Muscle layer of duodenum (tissue), 2 donors: ENCODE data around the gene ABHD10.
"Not testable (repeated sequence)": the region's sequence is repeated elsewhere in the genome, so short reads cannot be mapped to it uniquely, and the experiment has no call there.

Experiments
- H3K27ac ChIP-seq: one replicate; pipeline ENCODE4 v1.7.0; 2013; ENCODE audit warnings: mild to moderate bottlenecking, low read length
- H3K27me3 ChIP-seq: one replicate; pipeline ENCODE4 v1.7.0; 2013; ENCODE audit warnings: low read depth, mild to moderate bottlenecking, control low read depth, low read length
- H3K36me3 ChIP-seq, 2 donors: one replicate each; pipeline ENCODE4 v1.7.0; 2013; ENCODE audit warnings: low read length in 2 of 2, control low read depth in 1 of 2, mild to moderate bottlenecking in 1 of 2; ENCODE audit not compliant: insufficient read depth in 2 of 2, control insufficient read depth in 1 of 2
- H3K4me1 ChIP-seq, 2 donors: one replicate each; pipeline ENCODE4 v1.7.0; 2013; ENCODE audit warnings: low read length in 2 of 2, mild to moderate bottlenecking in 2 of 2, control low read depth in 1 of 2, moderate library complexity in 1 of 2; ENCODE audit not compliant: insufficient read depth in 2 of 2, control insufficient read depth in 1 of 2
- H3K4me3 ChIP-seq, 2 donors: one replicate each; pipeline ENCODE4 v1.7.0; 2013; ENCODE audit warnings: low read length in 2 of 2, low read depth in 1 of 2, mild to moderate bottlenecking in 1 of 2
- H3K9me3 ChIP-seq, 2 donors: one replicate each; pipeline ENCODE4 v1.7.0; 2013; ENCODE audit warnings: low read length in 2 of 2, control low read depth in 1 of 2, mild to moderate bottlenecking in 1 of 2; ENCODE audit not compliant: control insufficient read depth in 1 of 2
- donor health status: healthy.

Gene ABHD10

DNA sequence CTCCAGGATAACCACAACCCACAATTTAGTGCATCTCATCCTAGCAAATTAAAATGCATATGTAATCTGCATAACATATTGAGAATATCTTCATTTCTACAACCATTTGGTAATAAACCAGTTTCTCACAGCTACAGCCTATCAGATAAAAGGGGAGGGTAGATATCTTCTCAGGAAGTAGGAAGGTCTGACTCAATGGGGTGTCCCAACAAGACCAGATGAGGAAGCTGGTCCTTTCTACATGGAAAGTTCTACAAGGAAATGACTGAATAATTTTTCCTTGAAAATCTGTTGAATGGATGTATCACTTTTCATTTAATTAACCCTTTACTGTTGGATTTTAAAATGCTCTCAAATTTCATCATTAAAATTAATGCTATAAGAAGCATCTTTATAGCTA, 38.3 kb downstream of the ABHD10 start:
- Histone ChIP-seq H3K9me3 (no peaks in the 10 kb centered on the region), H3K36me3 (no peaks in the 10 kb centered on the region), H3K27ac (no peak overlapping the region), H3K4me1 (peaks cover 0 to 8% of the 10 kb centered on the region in 2 donors), H3K4me3 (no peak overlapping the region), H3K27me3 (no peaks in the 10 kb centered on the region)

GRCh38 chr3:112018712-112019111, 39.9 kb downstream of the ABHD10 start:
- no peaks in the 10 kb centered on the region for H3K4me1 ChIP-seq
- no peak overlapping the region for H3K27ac ChIP-seq
- H3K9me3 ChIP-seq = no peaks in the 10 kb centered on the region
- no peaks in the 10 kb centered on the region for H3K36me3 ChIP-seq
- no peaks in the 10 kb centered on the region for H3K27me3 ChIP-seq
- H3K4me3 ChIP-seq = no peak overlapping the region

- Histone ChIP-seq H3K4me3 (no peak overlapping the region), H3K27me3 (no peaks in the 10 kb centered on the region), H3K4me1 (no peaks in the 10 kb centered on the region), H3K9me3 (no peaks in the 10 kb centered on the region), H3K27ac (no peak overlapping the region), H3K36me3 (no peaks in the 10 kb centered on the region)
Measured at GRCh38 chr3:112019716-112020115, 40.9 kb downstream of the ABHD10 start.

- Histone ChIP-seq H3K9me3 (no peaks in the 10 kb centered on the region), H3K4me3 (no peak overlapping the region), H3K4me1 (no peaks in the 10 kb centered on the region), H3K27ac (no peak overlapping the region), H3K36me3 (no peaks in the 10 kb centered on the region), H3K27me3 (no peaks in the 10 kb centered on the region)
Measured at GRCh38 chr3:112020674-112021085, 41.9 kb downstream of the ABHD10 start.

- H3K27ac ChIP-seq = no peak overlapping the region
- no peaks in the 10 kb centered on the region for H3K36me3 ChIP-seq
- H3K27me3 ChIP-seq = no peaks in the 10 kb centered on the region
- H3K9me3 ChIP-seq = no peaks in the 10 kb centered on the region
- H3K4me3 ChIP-seq = no peak overlapping the region
- H3K4me1 ChIP-seq = no peaks in the 10 kb centered on the region
Measured at GRCh38 chr3:112027142-112027541, 48.3 kb downstream of the ABHD10 start.

DNA sequence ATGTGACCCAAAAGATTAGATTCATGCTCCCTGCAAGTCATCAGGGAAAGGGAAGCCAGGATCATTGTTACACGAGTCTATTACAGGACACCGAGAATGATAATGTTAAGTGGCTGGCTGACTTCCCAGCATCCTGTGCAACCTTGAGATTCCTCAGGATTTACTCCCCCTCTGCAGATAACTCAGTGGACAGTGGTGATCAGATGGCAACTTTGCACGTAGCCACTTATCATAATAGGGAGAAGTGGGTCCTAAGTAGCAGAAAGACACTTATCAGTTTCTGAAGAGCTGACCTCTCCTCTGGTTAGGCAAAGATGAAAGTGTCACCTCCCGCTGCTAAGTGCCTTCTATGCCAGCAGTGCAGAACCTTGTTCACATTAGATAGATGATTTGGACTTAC, 49.0 kb downstream of the ABHD10 start:
- Histone ChIP-seq H3K36me3 (no peaks in the 10 kb centered on the region), H3K9me3 (no peaks in the 10 kb centered on the region), H3K4me1 (no peaks in the 10 kb centered on the region), H3K27me3 (no peaks in the 10 kb centered on the region), H3K27ac (no peak overlapping the region), H3K4me3 (no peak overlapping the region)

DNA sequence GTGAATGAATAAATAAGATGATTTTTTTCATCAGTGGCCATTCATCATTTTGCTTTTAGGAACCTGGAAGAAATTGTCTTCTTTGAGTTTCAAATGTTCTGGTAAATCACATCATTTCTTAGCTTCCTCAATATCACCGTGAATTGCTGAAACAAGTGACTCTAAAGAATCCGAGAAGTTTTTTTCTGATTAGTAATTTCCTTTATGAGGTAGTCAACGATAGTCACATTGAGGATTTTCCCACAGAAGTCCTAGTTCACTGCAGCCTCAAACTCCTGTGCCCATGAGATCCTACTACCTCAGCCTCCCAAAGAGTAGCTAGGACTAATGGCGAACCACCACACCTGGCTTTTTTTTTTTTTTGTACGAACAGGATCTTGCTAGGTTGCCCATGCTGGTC, 52.1 kb downstream of the ABHD10 start:
- H3K27ac ChIP-seq = no peak overlapping the region
- no peaks in the 10 kb centered on the region for H3K36me3 ChIP-seq
- H3K9me3 ChIP-seq = no peaks in the 10 kb centered on the region
- no peak overlapping the region for H3K4me3 ChIP-seq
- no peaks in the 10 kb centered on the region for H3K27me3 ChIP-seq
- no peaks in the 10 kb centered on the region for H3K4me1 ChIP-seq

GRCh38 chr3:112032098-112032731, 53.4 kb downstream of the ABHD10 start:
- Histone ChIP-seq H3K4me3 (no peak overlapping the region), H3K36me3 (no peaks in the 10 kb centered on the region), H3K27me3 (no peaks in the 10 kb centered on the region), H3K9me3 (peaks cover 0 to under 1% of the 10 kb centered on the region in 2 donors), H3K4me1 (no peaks in the 10 kb centered on the region), H3K27ac (no peak overlapping the region)

DNA sequence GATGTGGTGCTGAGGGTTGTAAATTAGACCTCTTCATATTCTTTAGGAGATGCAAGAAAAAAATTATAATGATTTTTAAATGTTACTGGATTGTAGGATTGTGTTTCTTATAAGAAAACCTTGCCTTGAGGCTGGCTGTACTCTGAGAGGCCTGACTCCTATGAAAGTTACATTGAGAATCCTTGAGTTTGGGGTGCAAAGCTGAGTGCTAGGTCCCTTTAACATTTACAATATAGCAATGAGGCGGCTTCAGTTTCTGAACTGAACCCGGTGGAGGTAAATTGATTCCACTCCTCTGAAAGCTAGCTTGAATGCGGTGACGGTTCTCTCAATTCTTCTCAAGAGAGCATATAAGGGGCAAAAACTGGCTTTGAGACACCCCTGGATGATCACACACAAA, 55.6 kb downstream of the ABHD10 start, which contains the start of gene TMPRSS7:
Gene TMPRSS7, plus strand, starts transcription at position 301 of the 400 bp plus-strand sequence. CDS start 110 bp downstream, outside the sequence.
- Histone ChIP-seq H3K27me3 (no peaks in the 10 kb centered on the region), H3K27ac (no peak within 1 kb of the TSS), H3K36me3 (no peaks in the 10 kb centered on the region), H3K4me1 (no peaks in the 10 kb centered on the region), H3K4me3 (no peak within 1 kb of the TSS), H3K9me3 (peaks cover 0 to 3% of the 10 kb centered on the region in 2 donors)

GRCh38 chr3:112035241-112035640, 56.4 kb downstream of the ABHD10 start:
- Histone ChIP-seq H3K4me1 (no peaks in the 10 kb centered on the region), H3K4me3 (no peak overlapping the region), H3K9me3 (peaks cover 0 to 3% of the 10 kb centered on the region in 2 donors), H3K27ac (no peak overlapping the region), H3K36me3 (no peaks in the 10 kb centered on the region), H3K27me3 (no peaks in the 10 kb centered on the region)

GRCh38 chr3:112037194-112037593, 58.4 kb downstream of the ABHD10 start:
- H3K27me3 ChIP-seq, H3K9me3 ChIP-seq, H3K36me3 ChIP-seq: not testable (repeated sequence)

GRCh38 chr3:112038863-112039262, 60.0 kb downstream of the ABHD10 start:
- H3K27me3 ChIP-seq = no peaks in the 10 kb centered on the region
- H3K27ac ChIP-seq = no peak overlapping the region
- no peaks in the 10 kb centered on the region for H3K36me3 ChIP-seq
- peaks cover 0 to 3% of the 10 kb centered on the region in 2 donors for H3K9me3 ChIP-seq
- no peak overlapping the region for H3K4me3 ChIP-seq
- H3K4me1 ChIP-seq = no peaks in the 10 kb centered on the region

More at GRCh38 chr3:112037194-112037593, 58.4 kb downstream of the ABHD10 start:
- H3K4me3 ChIP-seq, H3K27ac ChIP-seq, H3K4me1 ChIP-seq: not testable (repeated sequence)
